Trophoblast cell (in vitro differentiated cells and primary cell): ENCODE results near the gene ELOVL6.
A peak's percentile ranks its signal among the peaks of the same experiment; 100 is the strongest.

ENCODE experiments used
- DNase-seq, 2 donors: peaks; one replicate each; pipeline ENCODE4 v3.0.0-alpha.2; 2016
- H2AFZ ChIP-seq: 2 replicates; pipeline ENCODE4 v1.6.1; 2013; ENCODE audit warnings: low read length, moderate library complexity, mild to moderate bottlenecking; ENCODE audit not compliant: insufficient read depth, poor library complexity
- H2AK5ac ChIP-seq: 2 replicates; pipeline ENCODE4 v1.6.1; 2013; ENCODE audit warnings: mild to moderate bottlenecking, low read length
- H2BK120ac ChIP-seq: 2 replicates; pipeline ENCODE4 v1.6.1; 2013; ENCODE audit warnings: low read length, mild to moderate bottlenecking, moderate library complexity; ENCODE audit not compliant: insufficient read depth, poor library complexity
- H2BK12ac ChIP-seq: 2 replicates; pipeline ENCODE4 v1.6.1; 2013; ENCODE audit warnings: mild to moderate bottlenecking, low read length, moderate library complexity
- H2BK5ac ChIP-seq: 2 replicates; pipeline ENCODE4 v1.6.1; 2013; ENCODE audit warnings: low read length, low read depth, moderate library complexity, mild to moderate bottlenecking; ENCODE audit not compliant: poor library complexity
- H3K14ac ChIP-seq: 2 replicates; pipeline ENCODE4 v1.6.1; 2013; ENCODE audit warnings: mild to moderate bottlenecking, low read length
- H3K18ac ChIP-seq: 2 replicates; pipeline ENCODE4 v1.6.1; 2013; ENCODE audit warnings: mild to moderate bottlenecking, low read length
- H3K23ac ChIP-seq: 2 replicates; pipeline ENCODE4 v1.6.1; 2013; ENCODE audit warnings: low read length
- H3K27ac ChIP-seq: 2 replicates; pipeline ENCODE4 v1.5.1; 2013; ENCODE audit warnings: low read depth, mild to moderate bottlenecking, inconsistent platforms, low read length, moderate library complexity
- H3K27me3 ChIP-seq: 2 replicates; pipeline ENCODE4 v1.6.1; 2013; ENCODE audit warnings: inconsistent platforms, mild to moderate bottlenecking, low read length, moderate library complexity; ENCODE audit not compliant: insufficient read depth
- H3K36me3 ChIP-seq, 2 experiments: 1 replicate in 1 of 2; 2 replicates in 1 of 2; pipeline ENCODE4 v1.6.1; 2013; ENCODE audit warnings: low read length in 2 of 2, mild to moderate bottlenecking in 2 of 2, moderate library complexity in 1 of 2; ENCODE audit not compliant: insufficient read depth in 2 of 2, control insufficient read depth in 1 of 2
- H3K4ac ChIP-seq: 2 replicates; pipeline ENCODE4 v1.6.1; 2013; ENCODE audit warnings: low read depth, mild to moderate bottlenecking, low read length, moderate library complexity
- H3K4me1 ChIP-seq, 2 experiments: 1 replicate in 1 of 2; 2 replicates in 1 of 2; pipeline ENCODE4 v1.6.1; 2013; ENCODE audit warnings: low read length in 2 of 2, mild to moderate bottlenecking in 2 of 2, moderate library complexity in 1 of 2; ENCODE audit not compliant: insufficient read depth in 2 of 2, control insufficient read depth in 1 of 2
- H3K4me2 ChIP-seq: 2 replicates; pipeline ENCODE4 v1.6.1; 2013; ENCODE audit warnings: inconsistent platforms, mild to moderate bottlenecking, low read length, moderate library complexity
- H3K4me3 ChIP-seq: 2 replicates; pipeline ENCODE4 v1.5.1; 2013; ENCODE audit warnings: mild to moderate bottlenecking, low read depth, low read length, inconsistent platforms
- H3K79me1 ChIP-seq: one replicate; pipeline ENCODE4 v1.6.1; 2013; ENCODE audit warnings: low read length
- H3K79me2 ChIP-seq: 2 replicates; pipeline ENCODE4 v1.6.1; 2013; ENCODE audit warnings: low read length, mild to moderate bottlenecking; ENCODE audit not compliant: control insufficient read depth, insufficient read depth, poor library complexity
- H3K9ac ChIP-seq: 2 replicates; pipeline ENCODE4 v1.6.1; 2013; ENCODE audit warnings: mild to moderate bottlenecking, low read length
- H3K9me3 ChIP-seq: 2 replicates; pipeline ENCODE4 v1.6.1; 2013; ENCODE audit warnings: low read depth, mild to moderate bottlenecking, control low read depth, inconsistent platforms, low read length; ENCODE audit not compliant: insufficient read depth
- H4K12ac ChIP-seq: 2 replicates; pipeline ENCODE4 v1.6.1; 2013; ENCODE audit warnings: low read depth, mild to moderate bottlenecking, low read length, moderate library complexity
- H4K8ac ChIP-seq: 2 replicates; pipeline ENCODE4 v1.6.1; 2013; ENCODE audit warnings: low read depth, mild to moderate bottlenecking, low read length, moderate library complexity
- H4K91ac ChIP-seq: one replicate; pipeline ENCODE4 v1.6.1; 2013; ENCODE audit warnings: low read depth, mild to moderate bottlenecking, low read length, moderate library complexity
- WGBS: extraction: QIAGEN DNeasy Blood & Tissue Kit; methylation state at CpG from one replicate; pipeline ENCODE4 v1.1.7; 2013; ENCODE audit warnings: missing lambda C conversion rate; ENCODE audit not compliant: insufficient read length, insufficient coverage; ENCODE audit errors: extremely low coverage; 5-methylcytosine and 5-hydroxymethylcytosine counted together

Gene ELOVL6

DNA sequence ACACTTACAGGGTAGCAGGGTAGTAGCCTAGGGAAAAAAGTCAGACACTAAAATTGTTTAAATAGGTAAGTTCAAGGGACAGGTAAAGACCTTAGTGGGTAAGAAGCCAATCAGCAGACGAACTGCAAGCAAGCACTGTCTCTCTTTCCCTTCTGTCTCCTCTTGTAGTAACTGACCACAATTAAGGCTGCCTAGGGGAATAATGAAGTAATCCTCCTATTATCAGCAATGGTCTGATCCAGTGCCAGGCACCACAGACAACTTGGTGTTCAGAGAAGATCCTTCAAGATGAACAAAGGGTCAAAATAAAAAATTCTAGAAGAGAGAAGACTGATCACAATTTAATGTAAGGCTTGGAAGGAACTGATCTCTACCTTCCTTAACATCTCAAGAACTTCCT, 62.9 kb downstream of the ELOVL6 start:
- Histone ChIP-seq H2BK5ac (no peak overlapping the region), H3K4ac (no peak overlapping the region), H3K23ac (no peak overlapping the region)

DNA sequence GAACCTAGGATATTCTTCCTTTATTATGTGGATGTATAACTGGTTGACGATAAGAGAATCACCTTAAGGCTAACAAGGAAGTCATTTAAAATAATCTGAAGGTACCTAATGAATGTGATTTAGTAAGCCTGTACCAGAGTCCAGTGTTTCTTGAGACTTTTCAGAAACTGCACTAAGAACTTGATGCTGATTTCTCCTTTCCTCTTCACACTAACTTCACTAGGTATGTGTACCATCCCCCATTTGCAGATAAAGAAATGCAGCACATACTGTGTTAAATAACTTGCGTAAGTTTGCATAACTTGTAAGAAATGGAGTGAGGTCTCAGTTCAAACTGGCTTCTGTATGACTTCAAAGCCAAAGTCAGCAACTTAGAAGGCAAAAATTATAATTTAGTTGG, 63.3 kb downstream of the ELOVL6 start:
- no peak overlapping the region for H2BK120ac ChIP-seq
- no peak overlapping the region for H4K91ac ChIP-seq
- no peak overlapping the region for H2AFZ ChIP-seq
- no peaks in the 10 kb centered on the region for H3K36me3 ChIP-seq
- H3K4ac ChIP-seq = no peak overlapping the region
- H3K4me2 ChIP-seq = no peak overlapping the region
- no peaks in the 10 kb centered on the region for H3K4me1 ChIP-seq
- H3K23ac ChIP-seq = no peak overlapping the region
- H3K27ac ChIP-seq = no peak overlapping the region
- H3K14ac ChIP-seq = no peak overlapping the region
- no peak overlapping the region for H2BK12ac ChIP-seq
- DNase-seq = peak in 1 of 2 donors; percentile 42
- WGBS = no CpG with 5 or more reads among the region's 2 CpGs
- no peak overlapping the region for H4K12ac ChIP-seq
- H3K9ac ChIP-seq = no peak overlapping the region
- no peak overlapping the region for H4K8ac ChIP-seq
- no peak overlapping the region for H2AK5ac ChIP-seq
- H3K4me3 ChIP-seq = no peak overlapping the region
- H3K27me3 ChIP-seq = no peaks in the 10 kb centered on the region
- H2BK5ac ChIP-seq = no peak overlapping the region
- no peaks in the 10 kb centered on the region for H3K79me1 ChIP-seq
- peaks cover 2% of the 10 kb centered on the region for H3K79me2 ChIP-seq
- H3K9me3 ChIP-seq = no peaks in the 10 kb centered on the region
- no peak overlapping the region for H3K18ac ChIP-seq

More for the DNA sequence above, 62.9 kb downstream of the ELOVL6 start:
- Histone ChIP-seq H3K4me1 (no peaks in the 10 kb centered on the region), H3K9me3 (no peaks in the 10 kb centered on the region), H4K8ac (no peak overlapping the region), H4K91ac (no peak overlapping the region), H3K79me2 (peaks cover 2% of the 10 kb centered on the region), H2AK5ac (no peak overlapping the region), H3K27me3 (no peaks in the 10 kb centered on the region), H3K18ac (no peak overlapping the region), H3K36me3 (no peaks in the 10 kb centered on the region), H3K27ac (no peak overlapping the region), H2BK120ac (no peak overlapping the region), H3K9ac (no peak overlapping the region), H3K4me3 (no peak overlapping the region), H3K79me1 (no peaks in the 10 kb centered on the region), H4K12ac (no peak overlapping the region), H3K4me2 (no peak overlapping the region), H2AFZ (no peak overlapping the region), H2BK12ac (no peak overlapping the region), H3K14ac (no peak overlapping the region)
- WGBS = no CpG with 5 or more reads among the region's 1 CpG
- DNase-seq = no peak

DNA sequence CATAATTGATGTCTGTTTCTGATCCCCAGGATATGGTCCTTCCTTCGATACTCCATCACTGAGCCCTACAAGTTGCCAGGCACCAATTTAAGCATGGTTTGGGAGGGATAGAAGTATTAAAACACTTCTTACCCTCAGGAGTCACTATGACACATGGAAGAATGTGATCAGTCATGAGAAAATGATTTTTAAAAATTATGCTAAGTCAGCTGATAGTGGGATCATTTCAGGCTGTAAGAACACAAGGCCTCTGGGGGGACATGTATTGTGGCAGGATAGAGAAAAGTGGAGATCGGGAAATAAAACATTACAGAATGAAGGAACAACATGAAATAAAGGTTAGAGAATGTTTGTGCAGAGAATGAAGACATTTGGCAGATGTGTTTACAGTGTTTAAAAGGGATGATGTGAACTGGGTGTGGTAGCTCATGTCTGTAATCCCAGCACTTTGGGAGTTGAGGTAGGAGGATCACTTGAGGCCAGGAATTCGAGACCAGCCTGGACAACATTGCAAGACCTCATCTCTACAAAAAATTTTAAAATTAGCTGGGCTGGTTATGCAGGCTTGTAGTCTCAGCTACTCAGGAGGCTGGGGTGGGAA, 64.0 kb downstream of the ELOVL6 start:
- no CpG with 5 or more reads among the region's 3 CpGs for WGBS

DNA sequence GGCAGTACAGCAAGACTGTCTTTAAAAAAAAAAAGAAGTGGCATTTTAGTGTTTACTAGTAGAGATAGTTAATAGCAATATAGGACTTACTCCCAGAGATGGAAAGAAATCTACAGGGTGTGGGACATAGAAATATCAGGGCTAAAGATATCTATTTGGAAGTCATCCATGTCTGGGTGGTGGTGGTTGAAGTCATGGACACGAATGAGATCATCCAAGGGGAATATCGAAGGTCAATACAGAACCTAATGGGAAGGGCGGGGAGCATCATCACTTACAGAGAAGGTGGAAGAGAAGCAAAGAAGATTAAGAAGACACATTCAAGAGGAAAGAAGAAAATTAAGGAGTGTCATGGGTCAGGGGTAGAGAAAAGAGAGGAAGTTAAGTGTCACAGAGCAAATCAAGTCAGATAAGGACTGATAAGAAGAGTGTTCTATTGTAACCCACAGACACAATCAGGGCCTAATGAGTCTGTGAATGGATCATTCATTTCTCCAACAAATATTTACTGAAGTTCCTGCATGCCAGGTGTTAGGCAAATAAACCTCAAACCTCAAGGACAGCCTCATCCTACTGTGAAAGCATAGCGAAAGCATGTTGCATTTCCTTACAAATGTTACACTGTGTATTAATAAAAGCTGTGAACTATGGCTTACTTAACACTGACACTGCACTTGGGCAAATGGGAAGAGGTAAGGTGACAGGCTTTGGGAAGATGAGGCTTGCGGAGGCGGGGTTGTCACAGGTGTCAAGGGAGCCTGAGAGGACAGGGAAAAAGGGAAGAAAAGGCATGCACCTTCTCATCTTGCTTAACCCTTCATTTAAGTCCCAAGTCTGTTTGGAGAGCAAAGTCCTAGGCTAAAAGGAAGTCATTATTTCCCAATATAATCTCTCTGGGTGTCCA, 65.3 kb downstream of the ELOVL6 start:
- H3K14ac ChIP-seq = no peak overlapping the region
- H3K36me3 ChIP-seq = no peaks in the 10 kb centered on the region
- no peak overlapping the region for H2BK12ac ChIP-seq
- H4K8ac ChIP-seq = no peak overlapping the region
- H3K9me3 ChIP-seq = no peaks in the 10 kb centered on the region
- no peak overlapping the region for H3K23ac ChIP-seq
- no peak overlapping the region for H4K12ac ChIP-seq
- no CpG with 5 or more reads among the region's 6 CpGs for WGBS
- no peak overlapping the region for H3K4me3 ChIP-seq
- H3K4me2 ChIP-seq = no peak overlapping the region
- H2BK120ac ChIP-seq = no peak overlapping the region
- no peak overlapping the region for H4K91ac ChIP-seq
- H3K27ac ChIP-seq = no peak overlapping the region
- peaks cover 2% of the 10 kb centered on the region for H3K79me2 ChIP-seq
- DNase-seq = no peak
- H3K79me1 ChIP-seq = no peaks in the 10 kb centered on the region
- H3K27me3 ChIP-seq = no peaks in the 10 kb centered on the region
- H2AK5ac ChIP-seq = no peak overlapping the region
- no peak overlapping the region for H3K18ac ChIP-seq
- no peak overlapping the region for H3K9ac ChIP-seq
- no peak overlapping the region for H3K4ac ChIP-seq
- H2AFZ ChIP-seq = no peak overlapping the region
- H2BK5ac ChIP-seq = no peak overlapping the region
- H3K4me1 ChIP-seq = peaks cover 0 to 5% of the 10 kb centered on the region in 2 experiments

More for the DNA sequence above, 64.0 kb downstream of the ELOVL6 start:
- Histone ChIP-seq H3K4ac (no peak overlapping the region), H3K9me3 (no peaks in the 10 kb centered on the region), H4K8ac (no peak overlapping the region), H3K23ac (no peak overlapping the region), H2AK5ac (no peak overlapping the region), H3K4me1 (peaks cover 0 to 3% of the 10 kb centered on the region in 2 experiments), H2AFZ (no peak overlapping the region), H2BK120ac (no peak overlapping the region), H3K27me3 (no peaks in the 10 kb centered on the region), H3K4me2 (no peak overlapping the region), H3K36me3 (no peaks in the 10 kb centered on the region), H3K4me3 (no peak overlapping the region), H3K27ac (no peak overlapping the region), H2BK5ac (no peak overlapping the region), H3K18ac (no peak overlapping the region), H4K12ac (no peak overlapping the region), H3K9ac (no peak overlapping the region), H2BK12ac (no peak overlapping the region), H3K79me1 (no peaks in the 10 kb centered on the region), H4K91ac (no peak overlapping the region), H3K14ac (no peak overlapping the region), H3K79me2 (peaks cover 2% of the 10 kb centered on the region)
- DNase-seq = peak in 1 of 2 donors; percentile 68
